GM21619 (cell line): ENCODE data around the gene CPA1.

ENCODE experiments used
- ATAC-seq: cut with Tn5 transposase; IDR thresholded peaks from one replicate; pipeline ENCODE4 v1.9.1; 2021; ENCODE audit not compliant: unreplicated experiment

CPA1 gene

GRCh38 chr7:130353196-130353595, 27.1 kb upstream of the CPA1 start:
- no peak for ATAC-seq

GRCh38 chr7:130356121-130356875, 24.0 kb upstream of the CPA1 start:
- no peak for ATAC-seq

GRCh38 chr7:130356876-130357611, 23.2 kb upstream of the CPA1 start:
- no peak for ATAC-seq

- no peak for ATAC-seq
These were observed 21.8 kb upstream of the CPA1 start for GRCh38 chr7:130358471-130358870.

DNA sequence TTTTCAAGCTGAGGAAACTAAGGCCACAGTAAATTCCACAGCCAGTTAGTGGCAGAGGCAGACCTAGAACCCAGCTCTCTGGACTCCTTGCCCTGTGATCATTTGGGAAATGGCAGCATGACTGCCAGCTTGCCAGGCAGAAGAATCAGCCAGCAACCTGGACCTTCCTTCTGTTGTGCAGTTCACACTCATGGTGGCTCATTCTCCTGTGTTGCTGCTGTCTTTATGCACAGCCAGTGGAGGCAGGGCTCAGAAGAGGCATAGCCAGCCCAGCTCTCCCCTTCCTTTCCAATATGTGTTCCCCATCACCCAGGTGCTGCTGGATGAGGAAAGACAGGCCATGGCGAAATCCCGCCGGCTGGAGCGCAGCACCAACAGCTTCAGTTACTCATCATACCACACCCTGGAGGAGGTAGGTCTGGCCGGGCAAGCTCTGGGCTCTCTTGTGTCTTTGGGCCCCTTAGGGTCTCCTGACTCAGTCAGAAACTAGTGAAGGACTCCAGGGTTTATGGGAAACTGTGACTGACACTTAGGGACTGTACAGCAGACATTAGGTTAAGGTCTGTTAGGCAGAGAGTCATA, 20.9 kb upstream of the CPA1 start:
- ATAC-seq = no peak

DNA sequence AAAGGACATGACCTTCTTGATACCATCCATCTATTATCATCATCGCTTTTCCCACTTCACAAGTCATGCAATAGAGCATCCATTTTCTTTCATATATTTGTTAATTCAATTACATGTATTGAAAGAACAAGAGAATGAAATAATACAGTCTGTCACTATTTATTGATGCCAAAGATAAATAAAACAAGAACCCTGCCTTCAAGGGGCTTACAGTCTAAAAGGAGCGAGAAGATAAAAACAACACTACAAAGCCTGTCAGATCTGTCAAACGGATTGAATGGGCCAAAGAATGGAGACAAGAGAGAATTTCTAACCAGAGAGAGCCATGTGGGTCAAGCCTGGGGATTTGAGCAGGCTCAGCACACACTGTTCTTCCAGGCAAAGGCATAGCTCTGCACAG, 19.8 kb upstream of the CPA1 start:
- no peak for ATAC-seq

- ATAC-seq = no peak
These were observed 18.6 kb upstream of the CPA1 start for GRCh38 chr7:130361681-130362080.

GRCh38 chr7:130362251-130362816, 18.0 kb upstream of the CPA1 start:
- no peak for ATAC-seq

DNA sequence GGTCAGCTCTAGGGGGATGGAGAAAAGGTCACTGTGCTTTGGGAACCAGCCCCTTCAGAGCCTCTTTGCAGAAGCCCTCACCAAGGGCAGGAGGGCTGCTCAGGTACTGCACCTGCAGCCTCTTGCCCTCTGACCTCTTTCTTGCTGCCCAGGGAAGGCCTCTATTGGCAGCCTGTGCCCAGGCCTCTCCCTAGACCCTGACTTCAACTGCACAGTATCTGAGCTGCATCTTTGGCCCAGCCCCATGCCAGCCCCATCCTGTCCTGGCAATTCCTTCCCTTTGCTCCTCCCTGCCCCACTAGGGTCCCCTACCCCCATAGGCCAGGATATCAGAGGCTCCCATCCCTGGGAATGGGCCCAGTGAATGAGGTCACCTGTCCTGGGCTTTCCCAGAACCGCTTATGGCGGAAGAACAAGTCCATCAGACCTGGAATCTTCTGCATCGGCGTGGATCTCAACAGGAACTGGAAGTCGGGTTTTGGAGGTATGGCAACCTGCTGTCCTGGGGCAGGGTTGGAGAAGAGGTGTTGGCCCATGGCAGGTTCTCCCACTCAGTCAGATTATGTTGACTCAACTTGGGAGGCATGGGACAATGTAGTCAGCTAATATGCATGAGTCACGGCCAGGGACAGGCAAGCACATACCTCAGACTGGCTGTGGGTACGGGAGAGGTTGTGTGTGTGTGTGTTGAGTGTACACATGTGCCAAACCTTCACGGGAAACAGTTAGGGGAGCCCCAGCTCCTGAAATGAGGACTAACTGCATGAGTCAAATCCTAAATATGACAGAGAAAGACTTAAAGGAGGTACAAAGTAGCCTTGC, 17.1 kb upstream of the CPA1 start:
- ATAC-seq = no peak

- ATAC-seq = no peak
These were observed 15.8 kb upstream of the CPA1 start for GRCh38 chr7:130364451-130364850.

DNA sequence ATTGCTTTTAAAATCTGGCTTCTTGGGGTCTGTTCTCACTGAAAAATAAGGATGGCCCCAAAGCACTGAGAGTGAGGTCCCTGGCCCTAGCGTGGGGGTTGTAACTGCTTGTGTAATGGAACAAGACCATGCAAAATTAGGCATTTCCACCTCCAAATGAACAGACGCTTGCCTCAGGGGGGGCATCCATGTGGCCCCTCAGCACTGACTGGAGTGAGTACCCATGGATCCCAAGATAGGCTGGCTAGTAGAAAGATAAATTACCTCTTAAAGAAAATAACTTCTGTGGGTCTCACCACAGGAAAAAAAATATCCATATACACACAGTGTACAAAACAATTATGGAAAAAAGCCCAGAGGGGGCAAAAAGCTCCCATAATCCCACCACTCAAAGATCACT, 15.2 kb upstream of the CPA1 start:
- no peak for ATAC-seq

GRCh38 chr7:130365511-130366441, 14.5 kb upstream of the CPA1 start:
- no peak for ATAC-seq

GRCh38 chr7:130366564-130366963, 13.7 kb upstream of the CPA1 start:
- no peak for ATAC-seq

GRCh38 chr7:130367088-130367755, 13.1 kb upstream of the CPA1 start:
- ATAC-seq = no peak

- ATAC-seq = no peak
These were observed 12.2 kb upstream of the CPA1 start for GRCh38 chr7:130367836-130368746.

DNA sequence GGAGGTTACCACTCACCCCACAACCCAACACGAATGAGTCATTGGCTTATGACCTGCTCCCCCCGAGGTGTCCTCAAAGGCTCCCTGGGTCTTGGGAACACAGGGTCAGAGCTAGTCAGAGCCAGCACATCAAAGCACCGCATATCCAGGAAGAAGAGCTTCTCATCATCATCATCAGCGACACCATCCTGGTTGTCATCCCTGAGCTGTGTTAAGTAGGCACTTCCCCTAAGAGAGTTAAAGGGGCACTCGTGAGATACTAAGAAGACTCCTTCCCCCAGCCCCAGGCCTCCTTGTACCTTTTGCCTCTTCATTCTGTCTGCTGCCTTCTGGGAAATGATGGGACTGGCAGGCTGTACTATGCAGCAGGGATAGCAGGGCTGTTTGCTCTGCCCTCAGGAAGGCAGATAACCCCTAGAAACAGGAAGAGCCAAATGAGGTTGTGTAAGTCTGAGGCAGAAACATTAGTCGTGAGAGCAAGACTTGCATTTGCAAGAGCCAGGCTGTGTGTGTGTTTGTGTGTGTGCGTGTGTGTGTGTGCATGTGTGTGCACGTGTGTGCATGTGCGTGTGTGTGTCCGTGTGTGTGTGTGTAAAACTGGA, 11.1 kb upstream of the CPA1 start:
- no peak for ATAC-seq

DNA sequence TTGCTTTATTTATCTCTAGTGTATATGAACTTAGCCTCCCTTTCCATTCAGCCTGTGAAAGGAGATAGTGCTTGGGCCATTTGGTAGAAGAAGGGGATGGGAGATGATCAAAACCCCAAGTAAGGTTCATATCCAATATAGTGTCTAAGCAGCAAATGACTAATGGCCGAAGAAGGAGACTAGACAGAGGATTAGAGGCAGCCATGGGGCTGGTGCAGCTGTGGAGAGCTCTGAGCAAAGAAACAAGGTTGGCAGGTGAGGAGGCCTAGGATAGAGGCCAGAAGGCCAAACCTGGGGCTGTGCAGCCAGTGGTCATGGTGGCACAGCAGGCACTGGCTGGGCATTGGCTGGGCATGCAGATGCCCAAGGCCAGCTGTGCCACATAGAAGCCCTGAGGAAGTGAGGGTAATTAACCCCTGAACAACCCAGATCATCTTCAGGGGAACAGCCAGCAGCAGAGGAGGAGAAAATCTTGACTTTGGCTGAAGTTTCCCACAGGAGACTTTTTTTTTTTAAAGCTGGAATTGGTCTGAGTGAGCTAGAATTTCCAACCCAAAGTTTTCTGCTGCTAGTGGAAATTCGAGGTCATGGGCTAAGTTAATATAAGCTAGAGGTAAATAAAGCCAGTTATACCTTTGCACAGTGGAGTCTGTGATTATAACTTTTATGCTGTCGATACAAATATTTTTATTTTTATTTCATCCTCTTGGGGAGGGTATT, 10.3 kb upstream of the CPA1 start:
- no peak for ATAC-seq
